Nephron (organoid): ENCODE data around the gene MT1H.

Experiments
- H3K27ac Mint-ChIP-seq, 3 experiments: 2 replicates each; pipeline ENCODE4 v1.8.0; 2020; ENCODE audit warnings: mixed read lengths in 3 of 3, mild to moderate bottlenecking in 2 of 3, moderate library complexity in 1 of 3
- H3K27me3 Mint-ChIP-seq: 2 replicates; pipeline ENCODE4 v1.8.0; 2021; ENCODE audit warnings: low read depth, mild to moderate bottlenecking, moderate library complexity, mixed read lengths
- H3K36me3 Mint-ChIP-seq: 2 replicates; pipeline ENCODE4 v1.8.0; 2020; ENCODE audit warnings: low read depth, mixed read lengths
- H3K4me1 Mint-ChIP-seq: 2 replicates; pipeline ENCODE4 v1.8.0; 2020; ENCODE audit warnings: mixed read lengths
- H3K4me3 Mint-ChIP-seq, 3 experiments: 2 replicates each; pipeline ENCODE4 v1.8.0; 2020; ENCODE audit warnings: mild to moderate bottlenecking in 3 of 3, mixed read lengths in 3 of 3, moderate library complexity in 2 of 3
- H3K9me3 Mint-ChIP-seq: 2 replicates; pipeline ENCODE4 v1.8.0; 2020; ENCODE audit warnings: mixed read lengths
- CTCF ChIP-seq, 3 experiments: fragments of 200-600 bp; sonication (generic); IDR thresholded peaks; one replicate each; pipeline ENCODE4 v1.5.0; 2021; ENCODE audit warnings: antibody characterized with exemption in 3 of 3; ENCODE audit not compliant: unreplicated experiment in 3 of 3

MT1H gene

GRCh38 chr16:56686758-56687157 is 17.1 kb downstream of the MT1H start:
- Mint-ChIP-seq H3K4me3 (no peak overlapping the region), H3K4me1 (peaks cover 12% of the 10 kb centered on the region), H3K9me3 (peaks cover 23% of the 10 kb centered on the region), H3K27ac (no peak overlapping the region), H3K27me3 (peaks cover 42% of the 10 kb centered on the region), H3K36me3 (peaks cover 10% of the 10 kb centered on the region)
- no peak for TF ChIP-seq CTCF (IDR thresholded peaks at IDR 0.05; ENCODE audit: unreplicated experiment in 3 of 3)

GRCh38 chr16:56688762-56689161 is 19.1 kb downstream of the MT1H start:
- H3K36me3 Mint-ChIP-seq, result peaks cover 10% of the 10 kb centered on the region
- H3K27ac Mint-ChIP-seq, result no peak overlapping the region
- H3K4me3 Mint-ChIP-seq, result no peak overlapping the region
- peaks cover 46% of the 10 kb centered on the region for H3K27me3 Mint-ChIP-seq
- no peak for TF ChIP-seq CTCF (IDR thresholded peaks at IDR 0.05; ENCODE audit: unreplicated experiment in 3 of 3)
- peaks cover 7% of the 10 kb centered on the region for H3K4me1 Mint-ChIP-seq
- H3K9me3 Mint-ChIP-seq, result peaks cover 23% of the 10 kb centered on the region

GRCh38 chr16:56689171-56689570 is 19.6 kb downstream of the MT1H start:
- peaks cover 3% of the 10 kb centered on the region for H3K4me1 Mint-ChIP-seq
- H3K27me3 Mint-ChIP-seq, result peaks cover 46% of the 10 kb centered on the region
- H3K4me3 Mint-ChIP-seq, result no peak overlapping the region
- H3K36me3 Mint-ChIP-seq, result peaks cover 10% of the 10 kb centered on the region
- H3K27ac Mint-ChIP-seq, result no peak overlapping the region
- no peak for TF ChIP-seq CTCF (IDR thresholded peaks at IDR 0.05; ENCODE audit: unreplicated experiment in 3 of 3)
- H3K9me3 Mint-ChIP-seq, result peaks cover 23% of the 10 kb centered on the region

GRCh38 chr16:56690420-56691122 is 21.0 kb downstream of the MT1H start:
- Mint-ChIP-seq H3K27ac (no peak overlapping the region), H3K4me1 (no peaks in the 10 kb centered on the region)

GRCh38 chr16:56691885-56692284 is 22.3 kb downstream of the MT1H start:
- H3K27ac Mint-ChIP-seq, result no peak overlapping the region
- peaks cover 3% of the 10 kb centered on the region for H3K36me3 Mint-ChIP-seq
- no peak for TF ChIP-seq CTCF (IDR thresholded peaks at IDR 0.05; ENCODE audit: unreplicated experiment in 3 of 3)
- no peaks in the 10 kb centered on the region for H3K4me1 Mint-ChIP-seq
- H3K9me3 Mint-ChIP-seq, result peaks cover 12% of the 10 kb centered on the region
- H3K4me3 Mint-ChIP-seq, result no peak overlapping the region
- peaks cover 42% of the 10 kb centered on the region for H3K27me3 Mint-ChIP-seq

More at GRCh38 chr16:56690420-56691122, 21.0 kb downstream of the MT1H start:
- Mint-ChIP-seq H3K4me3 (no peak overlapping the region), H3K36me3 (peaks cover 7% of the 10 kb centered on the region), H3K9me3 (peaks cover 21% of the 10 kb centered on the region), H3K27me3 (peaks cover 45% of the 10 kb centered on the region)
- TF ChIP-seq CTCF (IDR thresholded peaks at IDR 0.05; ENCODE audit: unreplicated experiment in 3 of 3), result no peak

- Mint-ChIP-seq H3K4me1 (no peaks in the 10 kb centered on the region), H3K4me3 (no peak overlapping the region), H3K9me3 (peaks cover 12% of the 10 kb centered on the region), H3K36me3 (no peaks in the 10 kb centered on the region), H3K27ac (no peak overlapping the region), H3K27me3 (peaks cover 37% of the 10 kb centered on the region)
- TF ChIP-seq CTCF (IDR thresholded peaks at IDR 0.05; ENCODE audit: unreplicated experiment in 3 of 3), result no peak
Observed at GRCh38 chr16:56695246-56695645, 25.6 kb downstream of the MT1H start.
